ENCODE results near the gene PHTF2.

- TF ChIP-seq POLR2AphosphoS5 (IDR thresholded peaks at IDR 0.05; ENCODE audit: low read depth, low read length) (no peak), POLR2A (IDR thresholded peaks at IDR 0.05; ENCODE audit: low read depth, low read length) (no peak)
Observed at GRCh38 chr7:77983973-77984372, 185.4 kb downstream of the PHTF2 start.

All from GM12891 (cell line).